NCI-H2196 treated with DMSO at 0.1 percent for 48 hours (cell line): Measurements from ENCODE around the gene CDKL5.
A peak's percentile ranks its signal among the peaks of the same experiment; 100 is the strongest.

Experiments used
- DNase-seq: peaks from one replicate; lab custom pipeline; 2025; ENCODE audit not compliant: unreplicated experiment; lab: John Stamatoyannopoulos, UW

The CDKL5 gene

DNA sequence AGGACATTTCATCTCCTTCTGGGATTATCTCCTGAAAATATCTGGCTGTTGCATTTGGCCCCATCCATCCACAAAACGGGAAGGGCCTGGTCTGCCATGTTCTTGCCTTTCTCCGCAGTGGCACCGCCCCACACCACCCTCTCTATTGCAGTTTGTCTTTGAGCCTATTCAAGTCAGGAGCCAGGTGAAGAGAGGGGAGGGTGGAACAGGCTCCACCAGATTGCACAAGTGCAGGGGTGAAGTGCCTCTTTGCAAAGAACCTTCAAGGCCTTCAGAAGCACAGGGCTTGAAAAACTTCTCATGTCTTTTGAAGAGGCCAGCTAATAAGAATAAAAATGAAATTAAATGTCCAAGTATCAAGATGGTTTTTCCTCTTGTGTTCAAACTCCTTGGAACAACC, 217.8 kb downstream of the CDKL5 start:
- no peak for DNase-seq

DNA sequence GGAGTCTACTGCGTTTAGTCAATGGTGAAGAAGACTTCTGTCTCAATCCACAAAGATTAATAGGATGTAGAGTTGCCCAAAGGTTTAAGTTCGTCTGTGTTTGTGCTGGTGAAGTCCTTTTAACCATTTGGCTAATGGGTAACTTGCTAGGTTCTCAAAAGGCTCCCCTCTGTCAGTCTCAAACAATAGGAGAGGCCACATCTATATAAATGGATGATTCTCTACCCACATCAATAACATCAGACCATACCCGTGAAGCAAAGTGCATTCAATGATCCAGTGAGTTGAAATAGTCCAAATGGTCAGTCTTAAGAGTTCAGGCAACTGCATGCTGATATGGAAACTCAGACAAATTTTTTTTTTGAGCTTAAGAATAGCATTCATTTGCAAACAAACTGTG, 218.4 kb downstream of the CDKL5 start:
- DNase-seq = no peak

DNA sequence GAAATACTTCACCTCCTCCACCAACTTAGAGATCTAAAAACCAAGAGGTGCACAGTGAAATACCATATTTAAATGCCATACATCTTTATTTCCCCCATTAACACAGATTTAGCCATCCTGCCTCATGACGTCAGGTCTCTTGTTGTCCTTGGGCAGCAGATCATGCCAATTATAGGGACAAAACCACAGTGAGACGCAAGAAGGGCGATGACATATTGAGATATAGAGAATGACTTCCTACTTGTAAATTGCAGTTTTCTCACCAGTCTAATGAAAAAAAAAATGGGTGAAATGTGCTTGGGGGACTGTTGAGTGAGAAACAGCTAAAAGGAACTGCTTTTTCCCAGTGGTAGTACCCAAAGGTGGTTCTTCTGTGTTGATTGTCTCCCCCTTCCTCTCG, 222.2 kb downstream of the CDKL5 start:
- no peak for DNase-seq

DNA sequence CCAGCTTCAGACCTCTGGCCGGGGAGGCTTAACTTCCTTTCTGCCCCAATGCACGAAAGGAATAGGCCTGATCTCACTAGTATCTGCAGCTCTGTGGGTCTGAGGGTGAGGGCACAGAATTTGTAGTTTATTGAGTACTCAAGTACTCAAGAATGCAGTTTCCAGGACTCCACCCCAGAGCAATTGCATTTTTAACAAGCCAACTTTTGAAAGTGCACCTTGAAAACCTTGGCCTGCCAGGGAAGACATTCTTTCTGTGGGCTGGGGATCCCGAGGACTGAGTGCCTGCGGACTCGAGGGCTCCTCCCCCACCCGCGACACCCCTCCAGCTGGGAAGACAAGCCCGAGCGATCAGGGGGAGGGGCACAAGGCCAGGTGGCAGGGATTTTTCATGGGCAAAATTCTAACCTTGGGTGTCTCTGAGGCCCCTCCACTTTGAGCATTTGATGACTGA, 224.1 kb downstream of the CDKL5 start:
- no peak for DNase-seq

DNA sequence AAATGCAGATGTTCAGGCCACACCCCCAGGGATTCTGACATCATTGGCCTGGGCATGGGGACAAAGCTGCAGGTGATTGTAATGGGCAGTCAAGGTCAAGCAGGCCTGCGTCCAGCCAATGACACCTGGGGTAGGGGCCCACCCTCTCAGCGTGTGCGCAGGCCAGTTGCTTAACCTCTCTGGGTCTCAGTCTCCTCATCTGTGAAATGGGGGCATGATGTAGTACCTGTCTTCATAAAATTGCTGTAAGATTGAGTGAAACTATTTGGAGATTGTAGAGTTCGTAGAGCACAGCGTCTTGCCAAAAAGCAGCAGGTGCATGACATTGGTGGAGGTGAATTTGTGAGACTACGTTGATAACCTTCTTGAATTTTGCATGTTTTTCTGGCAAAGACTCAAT, 225.3 kb downstream of the CDKL5 start:
- DNase-seq = no peak

DNA sequence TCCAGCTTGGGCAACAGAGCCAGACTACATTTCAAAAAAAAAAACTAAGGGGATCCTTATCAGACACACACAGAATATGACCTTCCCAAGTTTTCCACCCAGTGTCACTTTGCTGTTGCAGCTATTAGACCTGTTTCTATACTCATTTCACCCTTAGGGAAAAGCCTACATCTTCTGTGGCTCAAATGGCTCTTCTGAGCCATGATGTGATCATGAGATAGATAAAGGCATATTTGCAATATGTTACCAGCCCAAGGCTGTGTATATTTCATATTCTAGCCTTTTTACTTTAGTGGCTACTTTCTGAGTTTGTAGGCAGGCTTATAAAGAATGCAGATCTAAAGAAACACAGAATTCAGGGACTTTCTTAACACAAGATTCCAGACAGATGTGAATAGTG, 227.2 kb downstream of the CDKL5 start:
- DNase-seq = no peak

DNA sequence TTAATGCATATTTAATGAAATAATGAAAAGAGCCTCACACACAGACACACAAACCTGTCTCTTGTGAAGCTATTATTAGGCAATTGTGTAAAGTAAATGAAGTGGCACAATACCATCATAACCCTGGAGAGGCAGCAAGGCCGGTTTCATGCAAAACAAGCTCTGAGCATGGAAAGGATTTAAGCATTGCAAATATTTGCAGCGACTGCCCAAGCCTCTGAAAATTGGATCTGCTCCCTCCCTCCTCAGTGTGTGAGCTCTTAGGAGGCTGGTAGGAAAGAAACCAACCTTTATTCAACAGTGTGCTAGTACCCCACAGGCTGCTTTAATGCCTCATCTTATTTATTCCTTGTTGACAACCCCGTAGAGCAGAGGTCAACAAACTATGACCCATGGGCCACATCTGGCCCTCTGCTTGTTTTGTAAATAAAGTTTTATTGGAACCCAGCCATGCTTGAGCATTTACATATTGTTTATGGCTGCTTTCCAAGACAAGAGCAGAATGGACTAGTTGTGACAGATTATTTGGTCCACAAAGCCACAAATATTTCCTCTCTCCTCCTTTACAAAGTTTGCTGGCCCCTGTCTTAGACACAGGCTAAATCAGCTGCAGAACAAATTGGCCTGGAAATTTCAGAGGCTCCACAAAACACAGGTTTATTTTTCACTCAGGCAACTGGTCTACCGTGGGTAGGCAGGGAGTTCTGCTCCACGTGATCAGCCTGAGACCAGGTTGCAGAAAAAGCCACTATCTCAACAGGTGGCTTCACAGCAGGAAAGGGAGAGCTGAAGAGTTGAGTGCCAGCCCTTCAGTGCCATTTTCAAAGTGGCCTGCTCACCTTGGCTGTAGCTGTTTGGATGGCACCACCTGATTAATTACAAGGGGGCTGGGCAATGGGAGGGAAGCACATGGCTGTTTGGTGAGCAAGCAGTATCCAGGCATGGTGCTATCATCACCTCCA, 229.7 kb downstream of the CDKL5 start:
- peak; percentile 12 for DNase-seq

DNA sequence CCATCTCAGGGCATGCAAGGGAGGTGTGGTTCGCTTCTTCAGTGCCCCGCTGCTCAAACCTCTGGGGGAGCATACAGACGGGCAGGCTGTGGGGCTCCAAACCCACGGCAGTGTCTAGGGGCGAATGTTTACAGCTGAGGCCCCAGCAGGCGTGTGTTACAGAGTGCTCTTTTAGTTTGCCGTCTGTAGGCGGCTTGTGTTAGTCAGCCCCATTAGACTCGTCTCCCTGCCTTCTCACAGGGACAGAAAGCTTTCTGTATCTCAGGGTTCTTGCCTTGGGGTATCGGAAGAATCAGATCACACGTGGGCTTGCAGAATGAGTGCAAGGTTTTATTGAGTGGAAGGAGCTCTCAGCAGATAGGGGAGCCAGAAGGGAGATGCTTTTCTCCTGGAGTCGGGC, 235.9 kb downstream of the CDKL5 start:
- no peak for DNase-seq

DNA sequence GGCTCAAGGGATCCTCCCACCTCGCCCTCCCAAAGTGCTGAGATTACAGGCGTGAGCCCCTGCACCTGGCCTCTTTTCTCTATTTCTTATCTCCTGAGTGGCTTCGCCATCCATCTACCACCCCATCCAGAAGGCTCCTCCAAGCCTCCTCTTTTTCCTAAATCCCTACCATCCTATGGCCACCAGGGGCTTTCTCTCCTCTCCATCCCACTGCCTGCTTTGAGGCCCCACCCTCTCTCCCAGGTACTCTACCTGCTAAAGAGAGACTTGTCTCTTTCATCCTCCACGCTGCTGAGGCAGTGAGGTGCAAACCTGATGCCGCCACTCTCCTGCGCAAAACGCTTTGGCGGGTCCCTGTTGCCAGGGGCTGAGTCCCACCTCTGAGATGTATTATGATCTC, 239.5 kb downstream of the CDKL5 start:
- DNase-seq = no peak

DNA sequence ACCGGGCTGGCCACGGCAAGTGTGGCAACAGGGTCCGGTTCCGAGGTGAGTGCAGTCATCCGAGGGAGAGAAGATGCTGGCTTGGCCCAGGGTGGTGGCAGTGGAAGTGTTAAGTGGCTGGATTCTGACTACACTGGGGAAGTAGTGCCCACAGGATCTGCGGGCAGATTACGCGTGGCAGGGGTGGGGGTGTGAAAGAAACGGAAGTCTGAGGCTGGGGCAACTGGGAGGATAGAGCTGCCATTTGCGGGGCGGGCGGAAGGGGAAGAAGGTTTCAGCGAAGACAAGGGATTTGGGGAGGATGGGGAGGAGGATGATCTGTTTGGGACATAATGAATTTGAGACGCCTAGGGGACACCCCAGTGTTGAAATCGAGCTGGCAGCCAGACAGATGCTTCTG, 241.2 kb downstream of the CDKL5 start:
- DNase-seq = no peak

DNA sequence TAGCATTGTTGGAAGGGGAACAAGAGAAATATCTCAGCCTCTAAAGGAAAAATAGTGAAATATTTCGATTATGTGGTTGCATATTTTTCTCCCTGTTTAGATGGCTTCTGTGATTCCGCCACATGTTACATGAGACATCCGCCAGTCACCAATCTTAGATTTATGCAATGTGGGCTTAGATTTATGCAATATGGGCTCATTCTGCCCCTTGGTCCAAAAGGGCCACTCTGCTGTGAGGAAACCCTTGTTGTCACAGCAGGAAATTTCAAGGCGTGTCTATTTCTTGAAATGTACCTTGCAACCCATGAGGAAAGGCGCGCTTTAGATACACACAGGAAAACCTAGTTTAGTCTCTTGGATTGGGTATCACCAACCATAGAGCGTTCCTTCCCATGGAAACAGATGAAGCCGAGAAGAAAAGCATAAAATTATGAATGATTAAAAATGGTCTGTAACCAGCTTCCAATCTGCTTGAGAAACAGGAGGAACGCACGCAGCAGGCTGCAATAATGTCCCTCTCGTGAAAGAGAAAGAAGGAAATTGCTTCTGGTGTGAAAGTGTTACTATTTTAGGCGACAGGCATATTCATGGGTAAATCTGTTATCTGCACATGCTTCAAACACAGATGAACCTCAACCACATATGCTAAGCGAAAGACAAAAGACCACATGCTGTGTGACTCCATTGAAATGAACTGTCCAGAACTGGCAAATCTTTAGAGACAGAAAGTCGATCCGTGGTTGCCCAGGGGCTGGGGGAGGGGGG, 242.8 kb downstream of the CDKL5 start:
- DNase-seq = no peak

DNA sequence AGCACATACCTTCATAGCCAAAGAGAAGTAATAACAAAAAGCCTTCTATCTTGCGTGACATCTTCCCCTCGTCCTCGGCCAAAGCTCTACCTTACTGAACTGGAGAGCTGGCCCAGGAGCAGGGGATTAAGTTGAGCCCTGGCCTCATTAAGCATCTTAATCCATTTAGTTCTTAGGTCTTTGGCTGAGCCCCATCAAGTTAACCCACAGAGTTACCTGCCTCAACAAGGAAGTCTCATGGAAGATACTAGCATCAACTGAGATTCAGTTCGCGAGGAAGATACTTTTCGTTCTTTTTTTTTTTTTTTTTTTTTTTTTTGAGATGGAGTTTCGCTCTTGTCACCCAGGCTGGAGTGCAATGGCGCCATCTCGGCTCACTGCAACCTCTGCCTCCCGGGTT, 246.6 kb downstream of the CDKL5 start, which contains the start of gene RS1:
TSS of gene RS1 (minus strand) at position 101 of the 400 bp plus-strand sequence. CDS start at position 61, 40 bp downstream.
- no peak for DNase-seq

DNA sequence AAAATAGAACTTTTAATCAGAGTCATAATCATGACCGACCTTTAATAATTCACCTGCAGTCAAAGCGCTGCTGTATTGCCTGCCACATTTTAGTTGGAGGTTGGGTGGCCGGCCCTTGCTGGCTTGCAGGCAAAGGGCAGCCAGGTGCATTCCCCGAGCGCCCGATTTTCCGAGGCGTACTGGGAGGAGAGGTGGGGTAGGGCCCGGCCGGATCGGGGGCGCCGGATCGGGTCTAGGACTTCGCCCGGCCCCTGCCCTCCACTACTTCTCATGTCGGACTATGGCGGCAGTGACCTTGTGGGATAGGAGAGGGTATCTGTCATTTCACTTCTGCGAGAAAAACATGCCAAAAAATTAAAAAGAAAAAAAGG, 249.0 kb downstream of the CDKL5 start:
- DNase-seq = no peak

DNA sequence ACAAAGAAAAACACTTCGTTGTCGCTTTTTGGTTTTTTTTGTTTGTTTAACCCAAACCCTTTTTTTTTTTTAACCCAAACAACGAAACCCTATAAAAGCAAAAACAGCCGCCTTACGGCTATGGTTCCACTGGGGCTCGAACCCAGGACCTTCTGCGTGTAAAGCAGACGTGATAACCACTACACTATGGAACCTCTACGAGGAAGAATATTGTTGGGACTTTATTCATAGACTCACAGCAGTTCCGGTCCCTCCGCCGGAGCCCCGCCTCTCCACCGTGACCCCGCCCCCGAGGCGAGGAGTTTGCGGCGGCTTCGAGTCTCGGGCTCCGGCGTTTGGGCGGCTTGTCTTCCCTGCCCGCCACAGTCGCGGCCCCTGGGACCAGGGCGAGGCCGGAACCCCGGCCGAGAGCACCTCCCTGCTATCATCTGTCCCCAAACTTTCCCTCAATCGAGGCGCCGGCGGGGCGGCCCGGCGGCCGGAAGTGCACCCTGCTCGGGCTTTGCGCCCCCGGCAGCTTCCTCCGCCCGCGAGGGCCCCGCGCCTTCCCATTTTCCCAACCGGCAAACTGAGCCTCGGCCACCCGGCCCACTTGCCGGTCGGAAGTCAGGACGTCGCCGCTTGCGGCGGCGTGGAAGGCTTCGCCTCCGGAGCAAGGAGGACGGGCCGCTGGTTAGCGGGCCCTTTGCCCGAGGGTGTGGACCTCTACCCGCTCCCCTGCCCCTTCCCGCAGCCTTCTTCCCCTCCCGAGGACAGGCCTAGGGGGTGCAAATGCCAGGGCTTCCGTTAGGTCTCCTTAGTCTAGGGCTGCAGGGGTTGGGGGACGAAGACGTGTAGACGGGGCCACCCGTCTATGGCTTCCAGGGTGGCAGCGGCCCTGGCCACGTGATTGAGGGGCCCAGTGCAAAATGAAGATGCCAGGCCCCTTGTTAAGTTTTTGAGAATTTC, 249.7 kb downstream of the CDKL5 start:
- DNase-seq = no peak

DNA sequence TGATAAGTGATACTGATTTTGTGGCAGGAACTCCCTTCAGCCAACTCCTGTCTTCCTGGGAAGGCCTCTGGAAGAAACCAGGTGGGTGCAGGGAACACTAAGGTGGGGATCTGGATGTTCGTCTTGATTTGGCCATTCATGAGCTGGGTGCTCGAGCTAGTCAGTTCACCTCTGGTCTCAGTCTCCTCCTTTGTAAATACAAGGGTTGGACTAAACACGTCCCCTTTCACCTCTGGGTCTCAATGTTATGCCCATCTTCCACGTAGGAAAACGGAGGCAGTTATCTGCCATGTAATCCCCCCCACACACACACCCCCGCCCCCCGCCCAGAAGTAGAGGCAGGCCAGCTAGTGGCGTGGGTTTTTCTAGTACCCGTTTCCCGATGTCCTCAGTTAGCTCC, 250.6 kb downstream of the CDKL5 start:
- DNase-seq = no peak

DNA sequence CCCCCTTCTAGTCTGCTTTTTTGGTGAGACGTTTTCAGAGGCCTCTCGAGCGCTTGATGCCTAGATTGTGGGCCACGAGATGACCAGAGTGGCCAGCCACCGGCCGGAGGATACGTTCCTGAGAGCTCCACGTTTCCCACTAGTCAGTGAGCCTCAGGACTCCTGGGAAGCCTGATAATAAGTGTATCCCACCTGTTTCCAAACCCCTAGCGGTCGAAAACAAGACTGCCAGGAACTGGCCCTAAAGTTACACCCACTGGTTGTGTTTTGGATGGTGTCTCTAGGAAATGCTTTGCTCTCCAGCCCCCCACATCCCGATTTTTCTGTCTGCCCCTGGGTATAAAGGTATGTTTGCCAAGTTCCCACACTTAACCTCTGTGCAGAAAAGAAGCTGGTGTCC, 251.1 kb downstream of the CDKL5 start:
- no peak for DNase-seq

DNA sequence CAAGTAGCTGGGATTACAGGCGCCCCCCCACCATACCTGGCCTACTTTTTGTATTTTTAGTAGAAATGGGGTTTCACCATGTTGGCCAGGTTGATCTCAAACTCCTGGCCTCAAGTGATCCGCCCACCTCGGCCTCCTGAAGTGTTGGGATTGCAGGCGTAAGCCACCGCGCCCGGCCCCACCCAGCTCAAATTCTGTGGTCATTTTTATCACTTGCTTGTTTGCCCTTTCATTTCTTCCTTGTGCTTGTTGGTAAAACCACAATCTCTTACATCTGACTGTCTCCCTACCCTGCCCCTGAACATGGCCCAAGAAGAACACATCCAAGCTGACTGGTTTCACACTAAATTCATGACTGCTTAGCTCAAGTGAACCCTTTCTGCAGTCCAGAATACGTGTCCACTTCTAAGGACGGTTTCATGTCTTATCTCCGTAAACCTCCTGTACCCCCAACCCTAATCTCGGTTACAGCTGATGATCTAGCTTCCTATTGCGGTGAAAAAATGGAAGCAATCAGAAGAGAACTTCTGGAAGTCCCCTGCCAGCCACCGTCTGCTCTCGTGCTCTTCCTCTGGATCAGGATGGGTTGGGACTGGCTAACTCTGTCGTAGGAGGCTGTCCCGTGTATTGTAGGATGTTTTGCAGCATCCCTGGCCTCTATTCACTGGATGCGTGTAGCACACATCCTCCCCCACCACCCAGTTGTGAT, 251.9 kb downstream of the CDKL5 start:
- no peak for DNase-seq

DNA sequence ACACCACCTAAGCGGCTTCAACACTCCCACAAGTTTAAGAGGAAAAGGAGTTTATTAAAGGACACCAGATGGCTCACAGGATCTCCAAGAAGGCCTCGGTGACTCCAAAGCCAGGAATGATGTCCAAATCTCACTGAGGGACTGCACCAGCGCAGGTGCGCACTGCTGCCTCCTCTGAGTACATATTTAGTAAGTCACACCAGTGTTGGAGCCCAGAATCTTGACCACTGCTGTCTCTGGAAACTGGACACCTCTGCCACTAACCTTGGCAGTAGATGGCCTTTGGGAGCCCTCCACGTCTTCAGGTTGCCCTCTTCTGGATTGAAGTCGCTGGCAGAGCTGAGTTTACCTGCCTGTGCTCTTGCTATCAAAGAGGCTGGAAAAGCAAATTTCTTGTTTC, 256.6 kb downstream of the CDKL5 start:
- DNase-seq = no peak

DNA sequence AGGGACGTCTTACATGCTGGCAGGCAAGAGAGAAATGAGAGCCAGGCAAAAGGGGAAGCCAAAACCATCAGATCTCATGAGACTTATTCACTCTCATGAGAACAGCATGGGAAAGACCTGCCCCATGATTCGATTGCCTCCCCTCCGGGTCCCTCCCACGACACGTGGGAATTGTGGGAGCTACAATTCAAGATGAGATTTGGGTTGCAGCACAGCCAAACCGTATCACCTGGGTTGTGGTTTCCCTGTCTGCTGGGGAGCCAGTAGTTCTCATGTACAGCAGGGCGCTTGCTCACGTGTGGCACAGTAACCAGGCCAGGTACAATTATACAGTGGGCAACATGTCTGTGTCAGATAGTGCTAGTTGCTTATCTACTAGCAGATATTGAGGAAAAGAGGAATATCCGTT, 257.6 kb downstream of the CDKL5 start:
- no peak for DNase-seq

DNA sequence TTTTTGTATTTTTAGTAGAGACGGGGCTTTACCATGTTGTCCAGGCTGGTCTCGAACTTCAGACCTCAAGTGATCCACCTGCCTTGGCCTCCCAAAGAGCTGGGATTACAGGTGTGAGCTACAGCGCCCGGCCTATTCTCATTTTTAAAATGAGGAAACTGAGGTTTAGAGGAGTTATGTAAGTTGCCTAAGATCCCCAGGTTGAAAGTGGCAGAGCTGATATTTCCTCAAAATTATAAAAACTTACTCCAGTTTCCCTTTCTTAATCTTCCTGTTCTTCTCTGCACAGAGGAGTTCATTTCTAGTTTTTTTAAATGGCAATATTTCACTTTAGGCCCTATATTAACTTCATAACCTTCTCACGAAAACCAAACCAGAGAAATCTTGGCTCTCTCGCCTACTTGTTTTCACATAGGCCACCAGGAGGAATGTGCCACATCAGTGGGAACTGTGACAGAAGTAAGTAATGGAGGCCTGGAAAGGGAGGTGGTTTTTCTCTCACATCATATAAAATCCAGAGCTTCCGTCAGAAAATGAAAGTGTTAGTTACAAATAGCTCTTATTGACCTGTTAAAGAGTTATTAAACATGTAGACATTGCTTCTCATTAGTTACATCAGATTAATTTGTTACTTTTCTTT, 262.6 kb downstream of the CDKL5 start:
- DNase-seq = no peak
